A549 (cell line): ENCODE results near the gene GJD3.

Experiments
- CBX2 ChIP-seq: fragments of 200-600 bp; sonication (generic); IDR thresholded peaks from 2 replicates; pipeline ENCODE4 v1.6.1; 2016; ENCODE audit warnings: low read depth, mild to moderate bottlenecking, borderline replicate concordance
- CEBPB ChIP-seq, 2 experiments: fragments of >200 bp in 1 of 2; sonication (Bioruptor Twin) in 1 of 2; formaldehyde crosslinking in 1 of 2; IDR thresholded peaks; 2 replicates each; pipeline ENCODE4 v1.6.1; 2012 to 2016
- CHD2 ChIP-seq: fragments of 150-350 bp; IDR thresholded peaks from 2 replicates; pipeline ENCODE4 v1.6.1; 2014; ENCODE audit warnings: low read length; ENCODE audit not compliant: partially characterized antibody
- EHMT2 ChIP-seq: fragments of 200-600 bp; sonication (generic); IDR thresholded peaks from 2 replicates; pipeline ENCODE4 v1.6.1; 2016; ENCODE audit warnings: antibody characterized with exemption, low read depth, mild to moderate bottlenecking, moderate library complexity
- EP300 ChIP-seq, 2 experiments: fragments of >200 bp; sonication (Bioruptor Twin); formaldehyde crosslinking; IDR thresholded peaks; 2 replicates in 1 of 2; 3 replicates in 1 of 2; pipeline ENCODE4 v1.6.1; 2016 to 2017
- ESRRA ChIP-seq: fragments of 150-350 bp; IDR thresholded peaks from 2 replicates; pipeline ENCODE4 v1.6.1; 2014; ENCODE audit warnings: mild to moderate bottlenecking, low read length, borderline replicate concordance
- HDAC2 ChIP-seq: fragments of 200-600 bp; sonication (generic); IDR thresholded peaks from 2 replicates; pipeline ENCODE4 v1.6.1; 2016
- JUN ChIP-seq, 2 experiments: fragments of >200 bp; sonication (Bioruptor Twin); formaldehyde crosslinking; IDR thresholded peaks; 2 replicates in 1 of 2; 3 replicates in 1 of 2; pipeline ENCODE4 v1.6.1; 2016 to 2017
- MYC ChIP-seq: IDR thresholded peaks from 2 replicates; pipeline ENCODE4 v1.6.1; 2012; ENCODE audit warnings: mild to moderate bottlenecking, inconsistent platforms, low read length, improper control_type of control experiment, borderline replicate concordance
- RAD21 ChIP-seq, 2 experiments: fragments of >200 bp in 1 of 2; sonication (Bioruptor Twin) in 1 of 2; formaldehyde crosslinking in 1 of 2; IDR thresholded peaks in 1 of 2; conservative IDR thresholded peaks in 1 of 2; 2 replicates in 1 of 2; 3 replicates in 1 of 2; pipeline ENCODE4 v1.6.1; 2012 to 2018; ENCODE audit warnings: inconsistent platforms in 1 of 2
- SMC3 ChIP-seq: fragments of >200 bp; sonication (Bioruptor Twin); formaldehyde crosslinking; IDR thresholded peaks from 3 replicates; pipeline ENCODE4 v1.6.1; 2018; ENCODE audit warnings: inconsistent platforms
- TF ChIP-seq, protein P1 (sequence below): fragments of >200 bp; sonication (Bioruptor Twin); formaldehyde crosslinking; IDR thresholded peaks from 3 replicates; pipeline ENCODE4 v1.5.1; 2016
- TF ChIP-seq, protein P2 (sequence below): IDR thresholded peaks from 2 replicates; pipeline ENCODE4 v1.6.1; 2012
- TF ChIP-seq, protein P3 (sequence below): fragments of 200-600 bp; sonication (generic); IDR thresholded peaks from 2 replicates; pipeline ENCODE4 v1.6.1; 2016; ENCODE audit warnings: antibody characterized with exemption, mild to moderate bottlenecking, moderate library complexity

DNA sequence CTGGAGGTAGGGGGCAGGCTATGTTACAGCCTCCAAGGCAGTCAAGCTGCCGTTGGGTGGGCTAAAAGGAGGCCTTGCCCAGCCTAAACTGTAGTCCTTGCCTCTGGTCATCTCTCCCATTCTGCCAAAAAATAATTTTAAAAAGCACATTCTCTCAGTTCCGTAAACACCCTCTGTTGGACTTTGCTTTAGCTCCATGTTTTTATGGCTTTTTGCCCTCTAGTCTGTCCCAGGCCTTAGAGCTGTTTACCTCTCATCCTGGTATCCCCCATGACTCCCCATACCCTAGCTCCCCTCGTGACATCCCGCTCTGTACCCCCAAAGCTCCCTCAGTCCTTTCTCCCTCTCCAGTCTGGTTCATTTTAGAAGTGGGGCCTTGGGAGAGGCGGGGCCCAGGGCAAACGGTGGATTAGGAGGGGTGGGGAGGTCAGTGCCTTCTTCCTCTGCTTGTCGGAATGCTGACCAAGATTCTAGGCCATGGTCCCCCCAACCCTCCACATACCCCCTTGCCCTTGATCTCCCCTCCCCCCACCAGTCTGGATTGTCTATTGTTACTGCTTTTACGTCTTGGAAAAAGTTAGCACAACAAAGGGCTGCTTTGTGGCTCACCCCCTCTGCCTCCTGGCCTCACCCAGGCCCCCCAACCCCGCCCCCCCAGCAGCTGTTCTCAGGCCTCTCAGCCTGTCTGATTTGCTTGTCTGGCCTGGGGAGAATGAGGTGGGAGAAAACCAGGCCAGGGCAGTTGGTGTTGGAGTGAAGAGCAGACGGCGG, 18.4 kb downstream of the GJD3 start:
- TF ChIP-seq, protein P1, sequence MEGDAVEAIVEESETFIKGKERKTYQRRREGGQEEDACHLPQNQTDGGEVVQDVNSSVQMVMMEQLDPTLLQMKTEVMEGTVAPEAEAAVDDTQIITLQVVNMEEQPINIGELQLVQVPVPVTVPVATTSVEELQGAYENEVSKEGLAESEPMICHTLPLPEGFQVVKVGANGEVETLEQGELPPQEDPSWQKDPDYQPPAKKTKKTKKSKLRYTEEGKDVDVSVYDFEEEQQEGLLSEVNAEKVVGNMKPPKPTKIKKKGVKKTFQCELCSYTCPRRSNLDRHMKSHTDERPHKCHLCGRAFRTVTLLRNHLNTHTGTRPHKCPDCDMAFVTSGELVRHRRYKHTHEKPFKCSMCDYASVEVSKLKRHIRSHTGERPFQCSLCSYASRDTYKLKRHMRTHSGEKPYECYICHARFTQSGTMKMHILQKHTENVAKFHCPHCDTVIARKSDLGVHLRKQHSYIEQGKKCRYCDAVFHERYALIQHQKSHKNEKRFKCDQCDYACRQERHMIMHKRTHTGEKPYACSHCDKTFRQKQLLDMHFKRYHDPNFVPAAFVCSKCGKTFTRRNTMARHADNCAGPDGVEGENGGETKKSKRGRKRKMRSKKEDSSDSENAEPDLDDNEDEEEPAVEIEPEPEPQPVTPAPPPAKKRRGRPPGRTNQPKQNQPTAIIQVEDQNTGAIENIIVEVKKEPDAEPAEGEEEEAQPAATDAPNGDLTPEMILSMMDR, result no peak
- TF ChIP-seq HDAC2 (no peak), ESRRA (no peak), CEBPB (IDR thresholded peaks at IDR 0.05) (no peak), RAD21 (conservative IDR thresholded peaks at IDR 0.05 in 1 of 2, IDR thresholded peaks at IDR 0.05 in 1 of 2) (no peak), SMC3 (no peak), CBX2 (no peak), EP300 (IDR thresholded peaks at IDR 0.05) (0 out of 5 replicates have a peak, but pooled peaks of 1 of the 2 experiments have one; percentile 8), EHMT2 (no peak), CHD2 (no peak), JUN (IDR thresholded peaks at IDR 0.05) (no peak), MYC (no peak)
- TF ChIP-seq, protein P2, sequence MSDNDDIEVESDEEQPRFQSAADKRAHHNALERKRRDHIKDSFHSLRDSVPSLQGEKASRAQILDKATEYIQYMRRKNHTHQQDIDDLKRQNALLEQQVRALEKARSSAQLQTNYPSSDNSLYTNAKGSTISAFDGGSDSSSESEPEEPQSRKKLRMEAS, result no peak
- TF ChIP-seq, protein P3, sequence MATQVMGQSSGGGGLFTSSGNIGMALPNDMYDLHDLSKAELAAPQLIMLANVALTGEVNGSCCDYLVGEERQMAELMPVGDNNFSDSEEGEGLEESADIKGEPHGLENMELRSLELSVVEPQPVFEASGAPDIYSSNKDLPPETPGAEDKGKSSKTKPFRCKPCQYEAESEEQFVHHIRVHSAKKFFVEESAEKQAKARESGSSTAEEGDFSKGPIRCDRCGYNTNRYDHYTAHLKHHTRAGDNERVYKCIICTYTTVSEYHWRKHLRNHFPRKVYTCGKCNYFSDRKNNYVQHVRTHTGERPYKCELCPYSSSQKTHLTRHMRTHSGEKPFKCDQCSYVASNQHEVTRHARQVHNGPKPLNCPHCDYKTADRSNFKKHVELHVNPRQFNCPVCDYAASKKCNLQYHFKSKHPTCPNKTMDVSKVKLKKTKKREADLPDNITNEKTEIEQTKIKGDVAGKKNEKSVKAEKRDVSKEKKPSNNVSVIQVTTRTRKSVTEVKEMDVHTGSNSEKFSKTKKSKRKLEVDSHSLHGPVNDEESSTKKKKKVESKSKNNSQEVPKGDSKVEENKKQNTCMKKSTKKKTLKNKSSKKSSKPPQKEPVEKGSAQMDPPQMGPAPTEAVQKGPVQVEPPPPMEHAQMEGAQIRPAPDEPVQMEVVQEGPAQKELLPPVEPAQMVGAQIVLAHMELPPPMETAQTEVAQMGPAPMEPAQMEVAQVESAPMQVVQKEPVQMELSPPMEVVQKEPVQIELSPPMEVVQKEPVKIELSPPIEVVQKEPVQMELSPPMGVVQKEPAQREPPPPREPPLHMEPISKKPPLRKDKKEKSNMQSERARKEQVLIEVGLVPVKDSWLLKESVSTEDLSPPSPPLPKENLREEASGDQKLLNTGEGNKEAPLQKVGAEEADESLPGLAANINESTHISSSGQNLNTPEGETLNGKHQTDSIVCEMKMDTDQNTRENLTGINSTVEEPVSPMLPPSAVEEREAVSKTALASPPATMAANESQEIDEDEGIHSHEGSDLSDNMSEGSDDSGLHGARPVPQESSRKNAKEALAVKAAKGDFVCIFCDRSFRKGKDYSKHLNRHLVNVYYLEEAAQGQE, result no peak
